ENCODE data around the gene PLIN5. TPM values are rescaled to one million over a fixed set of nuclear protein-coding genes. Genes with fewer than 3 reads are reported as not detected.

PLIN5 gene, protein sequence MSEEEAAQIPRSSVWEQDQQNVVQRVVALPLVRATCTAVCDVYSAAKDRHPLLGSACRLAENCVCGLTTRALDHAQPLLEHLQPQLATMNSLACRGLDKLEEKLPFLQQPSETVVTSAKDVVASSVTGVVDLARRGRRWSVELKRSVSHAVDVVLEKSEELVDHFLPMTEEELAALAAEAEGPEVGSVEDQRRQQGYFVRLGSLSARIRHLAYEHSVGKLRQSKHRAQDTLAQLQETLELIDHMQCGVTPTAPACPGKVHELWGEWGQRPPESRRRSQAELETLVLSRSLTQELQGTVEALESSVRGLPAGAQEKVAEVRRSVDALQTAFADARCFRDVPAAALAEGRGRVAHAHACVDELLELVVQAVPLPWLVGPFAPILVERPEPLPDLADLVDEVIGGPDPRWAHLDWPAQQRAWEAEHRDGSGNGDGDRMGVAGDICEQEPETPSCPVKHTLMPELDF
- total RNA-seq: under 1 TPM; 0.24 to 0.81 TPM

DNA sequence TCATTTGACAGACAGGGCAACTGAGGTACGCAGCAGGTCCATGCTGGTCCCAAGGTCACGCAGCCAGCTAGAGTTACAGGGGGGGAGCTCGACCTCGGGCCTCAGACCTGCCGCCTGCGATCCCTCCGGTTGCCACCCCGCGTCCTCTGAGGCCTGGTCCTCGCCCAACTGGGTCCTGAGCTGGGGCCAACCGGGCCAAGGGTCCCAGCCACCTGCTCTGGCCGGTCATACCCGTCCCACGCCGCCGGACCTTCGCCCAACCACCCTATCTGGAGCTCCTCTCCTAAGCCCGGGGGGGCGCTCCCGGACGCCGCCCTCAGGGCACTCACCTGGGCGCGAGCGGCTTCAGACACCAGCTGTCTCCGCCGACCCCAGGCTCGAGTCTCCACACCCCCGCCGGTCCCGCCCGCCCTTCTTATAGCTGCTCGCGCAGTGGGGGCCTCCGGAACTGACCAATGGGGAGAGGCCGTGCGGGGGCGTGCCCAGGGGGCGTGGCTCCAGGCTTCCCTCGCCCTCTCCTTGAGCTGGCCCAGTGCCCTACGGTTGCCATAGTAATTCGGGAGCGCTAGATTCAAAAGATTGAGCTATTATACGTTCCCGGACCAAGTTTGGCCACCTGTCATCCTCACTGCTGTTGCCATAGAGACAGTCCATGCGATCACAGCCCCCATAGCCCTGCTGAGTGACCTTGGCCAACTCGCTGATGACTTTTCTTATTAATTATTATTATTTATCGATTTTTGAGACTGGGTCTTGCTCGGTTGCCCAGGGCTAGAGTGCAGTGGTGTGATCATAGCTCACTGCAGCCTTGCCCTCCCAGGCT, at the start of gene PLIN5:
Gene PLIN5 (minus strand): TSS at position 389 of the 823 bp plus-strand sequence. CDS start 1,150 bp downstream, outside the sequence.
- Mint-ChIP-seq H3K4me3 (peak within 1 kb of the TSS in 1 of 2 donors; percentile 4), H3K36me3 (ENCODE audit: insufficient read depth in 2 of 2) (no peaks in the 10 kb centered on the region), H3K27ac (no peak within 1 kb of the TSS), H3K27me3 (ENCODE audit: low read depth) (peaks cover 14% of the 10 kb centered on the region), H3K4me1 (ENCODE audit: low read depth) (peaks cover 19% of the 10 kb centered on the region), H3K9me3 (no peaks in the 10 kb centered on the region)
- DNase-seq (peak; percentile 54 to 58), ATAC-seq (replicated peaks in 1 of 2) (peak; percentile 63)

DNA sequence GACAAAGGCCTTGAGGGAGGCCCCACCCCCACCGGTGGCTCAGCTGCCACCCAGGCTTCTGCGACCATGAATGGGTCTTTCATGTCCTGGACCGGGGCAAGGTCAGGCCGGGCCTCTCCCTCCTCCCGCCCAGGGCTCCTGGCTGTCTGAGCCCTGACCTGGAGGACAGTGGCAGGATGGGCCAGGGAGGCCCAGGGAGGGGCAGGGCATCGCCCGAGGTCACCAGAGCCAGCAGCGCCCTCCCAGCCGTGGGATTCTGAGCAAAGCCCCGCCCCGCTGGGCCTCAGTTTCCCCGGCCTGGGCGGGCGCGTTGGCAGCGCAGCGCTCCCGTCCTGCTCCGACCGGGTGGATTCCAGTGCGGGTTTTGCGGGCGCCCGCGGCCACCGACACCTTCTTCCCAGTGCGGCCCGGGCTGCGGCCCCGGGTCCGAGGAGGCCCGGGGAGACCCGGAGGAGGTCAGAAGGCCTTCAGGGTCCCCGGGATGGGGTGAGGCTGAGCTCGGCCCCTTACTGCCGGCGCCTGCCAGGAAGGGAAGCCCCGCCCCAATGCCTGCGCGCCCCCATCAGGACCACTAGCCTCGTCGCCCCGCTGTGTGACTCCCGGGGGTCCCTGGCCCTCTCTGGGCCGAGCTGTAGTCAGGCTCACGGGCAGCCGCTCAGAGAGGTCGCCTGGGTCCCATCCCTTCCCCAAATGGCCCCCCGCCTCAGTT, 49.1 kb upstream of the PLIN5 start:
- Mint-ChIP-seq H3K27ac (no peak overlapping the region), H3K9me3 (no peaks in the 10 kb centered on the region), H3K27me3 (ENCODE audit: low read depth) (peaks cover 66% of the 10 kb centered on the region), H3K4me3 (peak overlapping the region in 1 of 2 donors; percentile 57), H3K36me3 (ENCODE audit: insufficient read depth in 2 of 2) (no peaks in the 10 kb centered on the region), H3K4me1 (ENCODE audit: low read depth) (peaks cover 6% of the 10 kb centered on the region)
- DNase-seq (peak; percentile 30 to 52), ATAC-seq (replicated peaks in 1 of 2) (peak; percentile 39 to 42)

DNA sequence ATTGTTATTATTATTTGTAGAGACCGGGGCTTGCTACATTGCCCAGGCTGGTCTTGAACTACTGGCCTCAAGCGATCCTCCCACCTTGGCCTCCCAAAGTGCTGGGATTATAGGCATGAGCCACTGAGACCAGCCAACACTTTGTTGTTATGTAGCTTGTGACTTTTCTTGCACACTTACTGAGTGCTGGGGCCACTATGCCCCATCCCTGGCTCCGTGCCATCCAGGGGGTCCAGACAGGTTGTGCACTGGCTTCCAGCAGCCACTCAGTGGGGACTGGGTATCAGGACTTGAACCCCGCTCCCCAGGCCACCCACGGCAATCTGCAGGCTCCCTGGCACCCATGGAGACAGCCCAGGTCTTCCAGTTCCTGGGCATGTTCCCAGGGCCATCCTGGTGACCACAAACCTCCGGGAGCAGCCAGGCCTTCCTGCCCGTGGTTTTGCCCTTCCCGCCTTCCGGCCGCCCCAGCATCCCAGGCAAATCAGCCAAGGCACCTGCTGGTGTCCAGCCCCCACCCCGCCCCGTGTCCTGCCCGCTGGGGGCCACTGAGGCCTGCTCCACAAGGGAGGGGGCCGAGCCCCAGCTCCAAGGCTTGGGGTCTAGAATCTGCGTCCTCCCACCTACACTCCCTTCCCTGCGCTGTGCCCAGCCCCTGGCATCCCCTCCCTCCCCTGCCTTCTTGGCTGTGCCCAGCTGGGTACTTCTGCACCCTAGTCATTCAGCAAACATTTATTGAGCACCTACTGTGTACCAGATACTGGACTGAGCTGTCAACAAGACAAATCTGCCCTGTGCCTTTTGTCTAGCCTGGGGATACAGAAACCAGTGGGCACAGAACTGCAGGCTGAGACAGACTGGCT, 48.2 kb upstream of the PLIN5 start:
- no peak overlapping the region for H3K27ac Mint-ChIP-seq

DNA sequence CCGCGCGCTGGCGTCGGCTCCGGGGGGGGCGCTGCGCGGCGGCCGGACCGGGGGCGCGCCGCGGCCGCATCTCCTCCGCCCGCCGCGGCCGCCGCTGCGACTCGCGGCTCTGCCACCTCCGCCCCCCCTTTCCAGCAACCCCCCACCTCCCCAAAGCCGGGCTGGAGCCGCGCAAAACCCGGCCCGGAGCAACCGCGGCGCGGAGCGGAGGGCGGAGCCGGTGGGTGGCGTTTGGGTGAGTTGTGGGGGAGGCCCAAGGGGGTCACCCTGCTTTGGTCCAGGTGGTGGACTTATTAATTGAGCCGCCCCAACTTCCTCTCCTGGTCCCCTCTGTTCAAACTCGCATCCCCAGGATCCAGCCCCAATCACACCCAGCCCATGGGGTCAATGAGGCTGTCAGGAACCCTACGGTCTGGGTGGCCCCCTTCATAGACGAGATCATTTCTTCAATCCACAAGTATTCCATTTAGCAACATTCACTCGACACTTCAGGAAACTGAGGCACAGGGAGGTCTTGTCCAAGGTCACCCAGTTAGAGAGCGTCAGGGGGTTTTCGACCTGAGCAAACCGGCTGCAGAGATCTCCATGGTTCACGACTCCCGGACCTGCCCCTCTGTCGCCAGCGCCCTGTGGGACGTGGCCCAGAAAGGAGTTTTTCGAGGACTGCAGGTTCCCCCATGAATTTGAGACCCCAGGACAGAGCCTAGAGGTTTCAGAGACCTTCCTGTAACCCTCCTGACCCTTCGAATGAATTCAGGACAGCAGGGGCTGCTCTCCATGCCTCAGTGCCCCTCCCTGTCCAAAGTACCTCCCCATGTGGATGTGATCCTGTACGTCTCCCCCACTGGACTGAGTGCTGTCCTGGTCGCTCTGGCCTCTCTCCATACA, 46.9 kb upstream of the PLIN5 start:
- DNase-seq (peak in 1 of 2 donors; percentile 24), ATAC-seq (replicated peaks in 1 of 2) (no peak)
- H3K27ac Mint-ChIP-seq: no peak overlapping the region
- peak overlapping the region; percentile 62 to 66 for H3K4me3 Mint-ChIP-seq
- peaks cover 6% of the 10 kb centered on the region for H3K4me1 Mint-ChIP-seq (ENCODE audit: low read depth)
- H3K36me3 Mint-ChIP-seq (ENCODE audit: insufficient read depth in 2 of 2): no peaks in the 10 kb centered on the region
- peaks cover 65% of the 10 kb centered on the region for H3K27me3 Mint-ChIP-seq (ENCODE audit: low read depth)
- H3K9me3 Mint-ChIP-seq: no peaks in the 10 kb centered on the region

More for the DNA sequence above, 48.2 kb upstream of the PLIN5 start:
- Mint-ChIP-seq H3K4me1 (ENCODE audit: low read depth) (peaks cover 6% of the 10 kb centered on the region), H3K27me3 (ENCODE audit: low read depth) (peaks cover 72% of the 10 kb centered on the region), H3K36me3 (ENCODE audit: insufficient read depth in 2 of 2) (no peaks in the 10 kb centered on the region), H3K9me3 (no peaks in the 10 kb centered on the region), H3K4me3 (peak overlapping the region in 1 of 2 donors; percentile 57)
- no peak for DNase-seq
- ATAC-seq (replicated peaks in 1 of 2): no peak

DNA sequence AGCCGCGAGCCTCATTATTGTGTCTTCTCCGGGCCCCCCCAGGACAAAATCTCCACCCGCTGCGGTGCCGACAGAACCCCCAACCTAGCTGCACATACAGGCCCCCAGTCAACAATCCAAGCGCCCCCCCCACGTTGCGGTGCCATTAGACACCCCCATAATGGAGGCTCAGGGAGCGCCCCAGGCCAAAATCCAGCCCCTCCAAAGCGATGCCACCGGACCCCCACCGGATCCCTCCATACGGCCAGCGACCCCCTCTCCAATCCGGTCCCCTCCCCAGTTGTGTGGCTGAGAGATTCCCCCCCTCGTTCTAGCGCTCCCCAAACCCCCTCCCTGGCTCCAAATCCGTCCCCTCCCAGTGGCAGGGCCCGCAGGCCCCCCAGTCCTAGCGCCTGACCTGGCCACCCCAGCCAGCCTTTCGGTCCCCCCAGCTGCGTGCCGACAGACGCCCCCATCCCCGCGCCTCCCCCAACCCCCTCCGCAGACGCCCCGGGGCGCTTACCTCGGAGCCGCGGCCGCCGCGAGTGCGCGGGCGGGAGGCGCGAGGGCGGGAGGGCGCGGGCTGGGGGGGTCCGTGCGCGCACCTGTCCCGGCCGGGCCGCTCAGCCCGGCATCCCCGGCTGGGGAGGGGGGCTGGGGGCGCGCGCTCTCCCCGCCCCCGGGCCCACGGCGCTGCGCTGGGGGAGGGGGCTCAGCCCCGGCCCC, 46.1 kb upstream of the PLIN5 start:
- Mint-ChIP-seq H3K4me1 (ENCODE audit: low read depth) (peaks cover 11% of the 10 kb centered on the region), H3K27me3 (ENCODE audit: low read depth) (peaks cover 65% of the 10 kb centered on the region), H3K36me3 (ENCODE audit: insufficient read depth in 2 of 2) (no peaks in the 10 kb centered on the region), H3K27ac (no peak overlapping the region), H3K9me3 (no peaks in the 10 kb centered on the region), H3K4me3 (peak overlapping the region in 1 of 2 donors; percentile 42)
- DNase-seq: no peak
- no peak for ATAC-seq (replicated peaks in 1 of 2)

DNA sequence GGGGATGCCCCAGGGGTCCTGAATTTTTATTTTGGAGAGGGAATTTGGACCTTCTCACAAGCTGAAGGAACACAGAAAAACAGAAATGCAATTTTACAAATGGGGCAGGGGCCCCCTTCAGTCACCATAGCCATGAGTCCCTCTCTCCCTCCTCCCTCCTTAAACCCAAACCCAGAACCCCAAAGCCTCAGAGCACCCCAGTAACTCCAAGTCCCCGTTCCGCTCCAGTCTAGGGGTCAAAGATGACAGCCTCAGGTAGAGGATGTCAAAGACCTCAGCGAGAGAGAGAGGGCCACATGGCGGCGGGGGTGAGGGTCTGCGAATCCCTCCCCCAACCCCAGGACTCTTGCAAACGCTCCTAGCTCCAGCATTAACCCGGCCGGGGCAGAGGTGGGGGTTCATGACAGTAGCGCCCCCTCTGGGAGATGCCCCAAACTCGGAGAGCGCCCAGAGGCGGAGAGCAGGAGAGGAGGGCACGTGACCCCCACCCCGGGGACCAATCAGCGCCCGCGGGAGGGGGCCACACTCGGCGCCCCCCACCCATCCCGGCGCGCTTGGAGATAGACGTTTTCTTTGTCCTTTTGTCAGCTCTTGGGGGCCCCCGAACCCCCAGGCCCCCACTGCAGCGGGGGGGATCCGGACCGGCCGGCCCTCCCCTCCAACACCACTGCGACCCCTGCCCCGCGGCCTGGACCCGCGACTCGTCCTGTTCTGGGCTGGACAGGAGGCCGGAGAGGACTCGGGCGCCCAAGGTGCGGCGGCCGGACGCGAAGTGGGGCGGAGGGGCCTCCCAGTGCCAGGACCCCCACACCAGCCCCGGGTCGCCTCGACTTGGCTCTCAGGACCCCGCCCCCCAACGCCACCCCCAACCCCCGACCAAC, 45.2 kb upstream of the PLIN5 start:
- H3K36me3 Mint-ChIP-seq (ENCODE audit: insufficient read depth in 2 of 2): no peaks in the 10 kb centered on the region
- no peak for DNase-seq
- no peak overlapping the region for H3K4me3 Mint-ChIP-seq
- peaks cover 20% of the 10 kb centered on the region for H3K4me1 Mint-ChIP-seq (ENCODE audit: low read depth)
- H3K9me3 Mint-ChIP-seq: no peaks in the 10 kb centered on the region
- H3K27me3 Mint-ChIP-seq (ENCODE audit: low read depth): peaks cover 65% of the 10 kb centered on the region
- no peak overlapping the region for H3K27ac Mint-ChIP-seq
- ATAC-seq (replicated peaks in 1 of 2): no peak

DNA sequence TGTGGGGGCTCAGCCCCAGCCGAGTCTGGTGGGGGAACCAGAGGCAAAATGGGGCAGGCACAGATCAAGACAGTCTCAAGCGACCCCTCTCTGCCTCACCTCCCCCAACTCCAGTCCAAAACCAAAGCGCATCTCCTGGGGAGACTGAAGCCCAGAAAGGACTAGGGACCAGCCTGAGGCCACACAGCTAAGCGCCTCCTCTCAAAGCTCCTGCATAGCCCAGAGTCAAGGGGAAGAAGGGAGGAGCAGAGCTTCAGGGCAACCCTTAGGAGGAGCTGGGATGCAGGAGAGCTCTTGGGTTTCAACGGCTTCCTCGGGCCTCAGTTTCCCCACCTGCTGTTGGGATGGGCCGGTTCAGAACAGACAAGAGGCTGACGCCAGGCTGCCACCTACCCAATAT, 44.4 kb upstream of the PLIN5 start:
- DNase-seq (no peak), ATAC-seq (replicated peaks in 1 of 2) (no peak)
- peaks cover 64% of the 10 kb centered on the region for H3K27me3 Mint-ChIP-seq (ENCODE audit: low read depth)
- H3K9me3 Mint-ChIP-seq: no peaks in the 10 kb centered on the region
- no peak overlapping the region for H3K4me3 Mint-ChIP-seq
- H3K4me1 Mint-ChIP-seq (ENCODE audit: low read depth): peaks cover 23% of the 10 kb centered on the region
- no peak overlapping the region for H3K27ac Mint-ChIP-seq
- no peaks in the 10 kb centered on the region for H3K36me3 Mint-ChIP-seq (ENCODE audit: insufficient read depth in 2 of 2)

DNA sequence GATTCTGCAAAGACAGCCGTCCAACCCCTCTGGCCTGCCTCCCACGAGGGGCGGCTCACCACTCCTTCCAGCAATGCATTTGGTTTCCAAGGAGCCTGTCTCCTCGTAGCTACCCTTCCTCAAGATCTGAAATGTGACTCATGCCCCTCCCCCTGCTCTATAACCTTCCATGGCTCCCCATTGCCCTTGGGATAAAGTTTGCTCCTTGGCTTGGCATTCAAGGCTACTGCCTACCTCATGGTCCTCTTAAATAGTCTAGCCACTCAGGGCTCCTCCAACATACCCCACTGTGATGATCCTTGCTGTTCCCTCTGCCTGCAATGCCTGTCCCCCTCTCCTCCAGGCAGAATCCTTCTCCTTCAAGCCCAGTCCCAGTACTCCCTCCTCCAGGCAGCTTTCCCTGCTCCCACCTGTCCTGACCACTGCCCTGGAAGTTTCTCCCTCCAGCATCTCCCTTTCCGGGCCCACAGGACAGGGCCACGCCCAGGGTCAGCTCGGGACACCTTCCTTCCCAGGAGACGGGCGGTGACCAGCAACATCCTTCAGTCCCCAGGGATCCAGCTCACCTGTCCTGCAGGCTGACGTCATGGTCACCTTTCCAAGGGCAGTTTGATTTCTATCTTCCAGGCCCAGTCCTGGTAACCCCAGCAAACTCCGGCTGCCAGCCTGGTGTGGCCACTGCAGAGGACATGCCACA, 43.7 kb upstream of the PLIN5 start:
- no peak for ATAC-seq (replicated peaks in 1 of 2)
- Mint-ChIP-seq H3K27ac (no peak overlapping the region), H3K27me3 (ENCODE audit: low read depth) (peaks cover 63% of the 10 kb centered on the region), H3K4me1 (ENCODE audit: low read depth) (peaks cover 23% of the 10 kb centered on the region), H3K9me3 (no peaks in the 10 kb centered on the region), H3K36me3 (ENCODE audit: insufficient read depth in 2 of 2) (no peaks in the 10 kb centered on the region), H3K4me3 (no peak overlapping the region)
- no peak for DNase-seq

DNA sequence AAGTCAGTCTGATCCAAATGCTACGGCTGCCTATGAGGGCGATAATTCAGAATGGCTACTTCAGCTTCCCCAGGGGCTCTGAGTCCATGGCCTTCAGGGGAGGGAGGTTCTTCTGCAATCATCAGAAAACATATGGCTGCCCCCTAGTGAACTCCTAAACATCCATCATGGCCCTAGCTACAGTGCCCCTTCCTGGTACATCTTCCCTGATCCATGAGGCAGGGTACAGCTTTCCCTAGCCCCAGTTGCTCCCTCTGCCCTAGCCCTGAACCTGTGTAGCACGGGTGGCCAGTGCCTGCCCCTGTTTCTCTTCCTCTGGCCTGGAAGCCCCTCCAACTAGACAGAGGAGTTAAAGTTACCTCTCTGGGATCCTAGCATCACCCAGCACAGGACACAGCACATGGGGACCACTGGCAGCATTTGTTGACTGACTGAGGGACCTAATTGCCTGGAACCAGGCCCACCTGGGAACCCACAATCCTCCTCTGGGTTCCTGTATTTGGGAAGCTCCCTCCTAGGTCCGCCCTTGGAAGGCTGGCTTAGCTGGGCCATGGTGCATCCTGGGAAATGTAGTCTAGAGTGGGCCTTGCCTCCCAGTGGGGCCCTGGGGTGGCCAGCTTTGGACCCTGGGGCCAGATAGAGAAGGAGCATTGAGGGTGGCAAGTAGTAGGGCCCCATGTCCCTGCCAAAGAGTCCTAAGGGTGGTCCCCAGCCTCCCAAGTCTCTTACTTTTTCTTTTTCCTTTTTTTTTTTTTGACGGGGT, 42.2 kb upstream of the PLIN5 start:
- Mint-ChIP-seq H3K4me1 (ENCODE audit: low read depth) (peaks cover 22% of the 10 kb centered on the region), H3K27me3 (ENCODE audit: low read depth) (peaks cover 50% of the 10 kb centered on the region), H3K36me3 (ENCODE audit: insufficient read depth in 2 of 2) (no peaks in the 10 kb centered on the region), H3K27ac (no peak overlapping the region), H3K4me3 (no peak overlapping the region), H3K9me3 (no peaks in the 10 kb centered on the region)
- ATAC-seq (replicated peaks in 1 of 2): no peak
- no peak for DNase-seq
